Dedifferentiated amniotic fluid mesenchymal stem cell (primary cell): ENCODE data around the gene RGPD4.
"Not testable (repeated sequence)": the region's sequence is repeated elsewhere in the genome, so short reads cannot be mapped to it uniquely, and the experiment has no call there.

Source experiments
- DNase-seq: peaks from one replicate; pipeline ENCODE4 v3.0.0-alpha.2; 2016; ENCODE audit errors: extremely low spot score

The RGPD4 gene

GRCh38 chr2:107826749-107827148 lies at the start of gene RGPD4:
TSS of gene RGPD4 (plus strand) at chr2:107826892. CDS start at chr2:107827014, 122 bp downstream.
- DNase-seq: not testable (repeated sequence)

- DNase-seq: no peak
Measured at GRCh38 chr2:107777974-107778373, 48.7 kb upstream of the RGPD4 start.

GRCh38 chr2:107785756-107786155 lies 40.9 kb upstream of the RGPD4 start:
- DNase-seq: no peak

- no peak for DNase-seq
Measured at GRCh38 chr2:107790837-107791236, 35.9 kb upstream of the RGPD4 start.

GRCh38 chr2:107801498-107801897 lies 25.2 kb upstream of the RGPD4 start:
- DNase-seq: no peak

- DNase-seq: no peak
Measured at GRCh38 chr2:107804608-107805498, 21.8 kb upstream of the RGPD4 start.

GRCh38 chr2:107806901-107807300 lies 19.8 kb upstream of the RGPD4 start:
- no peak for DNase-seq

GRCh38 chr2:107807988-107808387 lies 18.7 kb upstream of the RGPD4 start:
- no peak for DNase-seq

GRCh38 chr2:107808959-107809358 lies 17.7 kb upstream of the RGPD4 start:
- no peak for DNase-seq

- DNase-seq: no peak
Measured at GRCh38 chr2:107809835-107810234, 16.9 kb upstream of the RGPD4 start.

- DNase-seq: no peak
Measured at GRCh38 chr2:107810734-107811133, 16.0 kb upstream of the RGPD4 start.

GRCh38 chr2:107811411-107811810 lies 15.3 kb upstream of the RGPD4 start:
- no peak for DNase-seq

GRCh38 chr2:107812006-107812405 lies 14.7 kb upstream of the RGPD4 start:
- no peak for DNase-seq

- DNase-seq: no peak
Measured at GRCh38 chr2:107817378-107817777, 9.3 kb upstream of the RGPD4 start.

- no peak for DNase-seq
Measured at GRCh38 chr2:107822302-107822701, 4.4 kb upstream of the RGPD4 start.

- peak; percentile 7 for DNase-seq
Measured at GRCh38 chr2:107824451-107825205, 2.1 kb upstream of the RGPD4 start.

GRCh38 chr2:107825206-107825563 lies 1.5 kb upstream of the RGPD4 start:
- DNase-seq: no peak

GRCh38 chr2:107829514-107829913 lies 2.8 kb downstream of the RGPD4 start:
- not testable (repeated sequence) for DNase-seq

GRCh38 chr2:107833152-107833551 lies 6.5 kb downstream of the RGPD4 start:
- DNase-seq: not testable (repeated sequence)

- DNase-seq: not testable (repeated sequence)
Measured at GRCh38 chr2:107833618-107834017, 6.9 kb downstream of the RGPD4 start.

GRCh38 chr2:107916121-107916520 lies 89.4 kb downstream of the RGPD4 start:
- DNase-seq: not testable (repeated sequence)

- not testable (repeated sequence) for DNase-seq
Measured at GRCh38 chr2:107916696-107917370, 90.1 kb downstream of the RGPD4 start.
